GM19452 (cell line): ENCODE results near the gene RPL13A.
A peak's percentile ranks its signal among the peaks of the same experiment; 100 is the strongest.
"Not testable (repeated sequence)": the region's sequence is repeated elsewhere in the genome, so short reads cannot be mapped to it uniquely, and the experiment has no call there.

Experiments used
- ATAC-seq: cut with Tn5 transposase; IDR thresholded peaks from one replicate; pipeline ENCODE4 v1.9.1; 2021; ENCODE audit not compliant: unreplicated experiment

RPL13A gene

DNA sequence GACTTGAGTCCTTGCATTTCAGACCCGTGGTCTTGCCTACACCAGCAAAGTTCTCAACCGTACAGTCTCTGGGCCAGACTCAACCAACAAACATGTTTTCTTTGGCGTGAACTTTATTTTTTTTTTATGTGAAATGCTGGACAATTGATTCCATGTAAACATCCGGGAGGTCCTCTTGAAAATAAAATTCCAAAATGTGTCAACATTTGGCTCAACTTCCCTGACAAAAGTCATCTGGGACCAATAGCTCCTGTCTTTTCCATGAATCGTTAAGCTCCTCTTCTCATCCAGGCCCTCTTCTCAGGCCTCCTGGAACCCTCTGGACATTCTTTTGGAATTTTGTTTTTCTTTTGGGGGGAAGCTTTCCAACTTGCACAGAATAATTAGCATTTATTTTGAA, 31.6 kb upstream of the RPL13A start:
- no peak for ATAC-seq

DNA sequence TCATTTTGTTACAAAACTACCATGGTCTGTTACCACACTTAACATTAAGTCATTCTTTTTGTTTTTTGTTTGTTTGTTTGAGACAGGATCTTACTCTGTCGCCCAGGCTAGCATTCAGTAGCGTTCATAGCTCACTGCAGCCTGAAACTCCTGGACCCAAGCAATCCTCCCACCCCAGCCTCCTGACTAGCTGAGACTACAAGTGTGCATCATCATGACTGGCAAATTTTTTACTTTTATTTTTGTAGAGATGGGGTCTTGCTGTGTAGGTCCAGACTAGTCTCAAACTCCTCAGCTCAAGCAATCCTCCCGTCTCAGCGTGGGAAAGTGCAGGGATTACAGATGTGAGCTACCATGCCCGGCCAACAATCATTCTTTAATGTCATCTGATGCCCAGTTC, 31.1 kb upstream of the RPL13A start:
- ATAC-seq, result no peak

DNA sequence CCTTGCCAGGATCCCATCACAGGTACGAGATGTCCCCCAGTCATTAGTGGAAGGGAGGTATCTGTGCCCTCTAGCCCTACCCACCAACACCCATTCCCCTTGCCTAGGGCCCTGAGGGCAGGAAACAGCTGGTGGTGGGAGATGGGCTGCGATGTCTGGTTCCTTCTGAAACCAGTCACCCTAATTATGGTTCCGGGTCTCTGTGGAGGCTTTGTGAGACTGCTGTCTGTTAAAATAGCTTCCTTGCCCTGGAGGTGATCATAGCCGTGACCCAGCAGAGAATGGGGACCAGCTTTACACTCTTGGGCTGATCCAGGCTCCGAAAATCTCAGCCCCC, 28.9 kb upstream of the RPL13A start:
- ATAC-seq, result no peak

DNA sequence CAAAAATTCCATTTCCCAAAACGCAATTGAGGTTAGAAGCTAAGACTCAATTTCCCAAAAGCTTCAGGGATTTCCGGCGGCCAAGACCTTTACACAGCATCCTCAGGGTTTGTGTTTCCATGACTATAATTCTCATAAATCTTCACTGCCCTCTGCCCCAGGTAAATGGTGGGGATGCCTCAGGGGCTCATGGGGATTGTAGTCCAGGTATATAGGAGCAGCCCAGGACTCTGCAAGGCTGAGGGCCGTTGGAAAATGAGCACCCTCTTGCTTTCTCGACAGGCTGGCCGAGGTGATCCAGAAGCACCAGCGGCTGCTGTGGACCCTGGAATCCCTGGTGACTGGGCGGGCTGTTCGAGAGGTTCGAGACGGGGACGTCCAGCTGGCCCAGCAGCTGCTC, 28.0 kb upstream of the RPL13A start:
- ATAC-seq, result no peak

DNA sequence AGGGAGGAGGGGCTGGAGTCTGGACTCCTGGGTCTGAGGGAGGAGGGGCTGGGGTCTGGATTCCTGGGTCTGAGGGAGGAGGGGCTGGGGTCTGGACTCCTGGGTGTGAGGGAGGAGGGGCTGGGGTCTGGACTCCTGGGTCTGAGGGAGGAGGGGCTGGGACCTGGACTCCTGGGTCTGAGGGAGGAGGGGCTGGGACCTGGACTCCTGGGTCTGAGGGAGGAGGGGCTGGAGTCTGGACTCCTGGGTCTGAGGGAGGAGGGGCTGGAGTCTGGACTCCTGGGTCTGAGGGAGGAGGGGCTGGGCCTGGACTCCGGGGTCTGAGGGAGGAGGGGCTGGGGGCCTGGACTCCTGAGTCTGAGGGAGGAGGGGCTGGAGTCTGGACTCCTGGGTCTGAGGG, 26.3 kb upstream of the RPL13A start:
- ATAC-seq, result not testable (repeated sequence)

DNA sequence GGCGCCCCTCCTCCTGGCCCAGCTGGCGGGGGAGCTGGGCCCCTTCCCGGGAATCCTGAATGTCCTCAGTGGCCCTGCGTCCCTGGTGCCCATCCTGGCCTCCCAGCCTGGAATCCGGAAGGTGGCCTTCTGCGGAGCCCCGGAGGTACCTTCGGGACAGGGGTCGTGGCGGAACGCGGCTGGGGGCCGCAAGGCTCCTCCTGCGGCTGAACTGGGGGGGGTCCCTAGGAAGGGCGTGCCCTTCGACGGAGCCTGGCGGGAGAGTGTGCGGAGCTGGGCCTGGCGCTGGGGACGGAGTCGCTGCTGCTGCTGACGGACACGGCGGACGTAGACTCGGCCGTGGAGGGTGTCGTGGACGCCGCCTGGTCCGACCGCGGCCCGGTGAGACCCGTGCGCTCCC, 25.8 kb upstream of the RPL13A start:
- ATAC-seq, result no peak

DNA sequence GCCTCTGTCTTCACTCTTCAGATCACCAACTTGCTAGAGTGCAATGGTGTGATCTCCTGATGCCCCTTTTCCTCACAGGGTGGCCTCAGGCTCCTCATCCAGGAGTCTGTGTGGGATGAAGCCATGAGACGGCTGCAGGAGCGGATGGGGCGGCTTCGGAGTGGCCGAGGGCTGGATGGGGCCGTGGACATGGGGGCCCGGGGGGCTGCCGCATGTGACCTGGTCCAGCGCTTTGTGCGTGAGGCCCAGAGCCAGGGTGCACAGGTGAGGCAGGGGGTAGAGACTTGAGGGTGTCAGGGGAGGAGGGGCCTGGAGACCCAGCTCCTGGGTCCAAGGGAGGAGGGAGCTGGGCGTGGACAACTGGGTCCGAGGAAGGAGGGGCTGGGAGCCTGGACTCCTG, 24.9 kb upstream of the RPL13A start:
- ATAC-seq, result no peak

DNA sequence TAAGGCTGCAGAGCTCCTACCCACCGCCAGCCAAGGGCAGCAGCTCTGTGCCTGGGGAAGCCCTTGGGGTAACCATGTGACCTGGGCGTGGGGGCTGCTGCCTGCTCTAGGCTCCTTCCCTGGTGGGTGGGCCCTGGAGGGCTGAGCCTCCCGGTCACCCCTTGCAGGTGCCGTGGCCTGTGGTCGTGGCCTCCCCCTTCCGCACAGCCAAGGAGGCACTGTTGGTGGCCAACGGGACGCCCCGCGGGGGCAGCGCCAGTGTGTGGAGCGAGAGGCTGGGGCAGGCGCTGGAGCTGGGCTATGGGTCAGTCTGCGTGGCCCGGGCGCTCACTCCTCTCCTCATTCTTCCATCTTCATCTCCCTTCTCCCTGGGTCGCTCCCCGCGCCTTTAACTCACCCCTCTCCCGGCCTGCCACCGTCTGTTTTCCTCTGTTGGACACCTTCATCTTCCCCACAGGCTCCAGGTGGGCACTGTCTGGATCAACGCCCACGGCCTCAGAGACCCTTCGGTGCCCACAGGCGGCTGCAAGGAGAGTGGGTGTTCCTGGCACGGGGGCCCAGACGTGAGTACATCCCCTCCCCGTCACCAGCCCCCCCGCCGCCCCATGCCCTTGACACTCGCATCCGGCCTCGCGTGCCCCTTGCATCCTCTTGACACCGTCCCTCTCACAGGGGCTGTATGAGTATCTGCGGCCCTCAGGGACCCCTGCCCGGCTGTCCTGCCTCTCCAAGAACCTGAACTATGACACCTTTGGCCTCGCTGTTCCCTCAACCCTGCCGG, 23.3 kb upstream of the RPL13A start:
- ATAC-seq, result no peak

DNA sequence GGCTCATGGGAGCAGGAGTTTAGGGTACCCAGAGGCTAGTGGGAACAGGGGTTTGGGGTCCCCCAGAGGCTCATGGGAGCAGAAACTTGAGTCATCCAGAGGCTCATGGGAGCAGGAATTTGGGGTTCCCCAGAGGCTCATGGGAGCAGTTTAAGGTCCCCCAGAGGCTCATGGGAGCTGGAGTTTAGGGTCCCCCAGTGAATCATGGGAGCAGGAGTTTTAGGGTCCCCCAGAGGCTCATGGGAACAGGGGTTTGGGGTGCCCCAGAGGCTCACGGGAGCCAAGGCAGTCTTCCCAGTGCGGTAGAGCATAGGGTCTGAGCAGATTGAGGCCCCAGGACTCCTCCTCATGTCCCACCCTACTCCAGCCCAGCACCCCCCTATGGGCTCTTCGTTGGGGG, 22.0 kb upstream of the RPL13A start:
- ATAC-seq, result no peak

DNA sequence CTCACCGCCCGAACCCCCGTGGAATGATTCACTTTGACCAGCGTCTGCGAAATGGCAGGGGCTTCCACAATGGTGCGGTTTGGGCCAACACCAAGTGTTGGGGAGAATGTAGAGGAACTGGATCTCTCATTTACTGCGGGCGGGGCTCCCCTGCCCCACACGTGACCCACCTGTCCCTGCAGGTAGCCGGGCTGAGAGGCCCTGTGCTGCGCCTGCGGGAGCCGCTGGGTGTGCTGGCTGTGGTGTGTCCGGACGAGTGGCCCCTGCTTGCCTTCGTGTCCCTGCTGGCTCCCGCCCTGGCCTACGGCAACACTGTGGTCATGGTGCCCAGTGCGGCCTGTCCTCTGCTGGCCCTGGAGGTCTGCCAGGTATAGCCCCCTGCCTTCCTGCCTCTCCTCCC, 19.2 kb upstream of the RPL13A start:
- ATAC-seq, result no peak

DNA sequence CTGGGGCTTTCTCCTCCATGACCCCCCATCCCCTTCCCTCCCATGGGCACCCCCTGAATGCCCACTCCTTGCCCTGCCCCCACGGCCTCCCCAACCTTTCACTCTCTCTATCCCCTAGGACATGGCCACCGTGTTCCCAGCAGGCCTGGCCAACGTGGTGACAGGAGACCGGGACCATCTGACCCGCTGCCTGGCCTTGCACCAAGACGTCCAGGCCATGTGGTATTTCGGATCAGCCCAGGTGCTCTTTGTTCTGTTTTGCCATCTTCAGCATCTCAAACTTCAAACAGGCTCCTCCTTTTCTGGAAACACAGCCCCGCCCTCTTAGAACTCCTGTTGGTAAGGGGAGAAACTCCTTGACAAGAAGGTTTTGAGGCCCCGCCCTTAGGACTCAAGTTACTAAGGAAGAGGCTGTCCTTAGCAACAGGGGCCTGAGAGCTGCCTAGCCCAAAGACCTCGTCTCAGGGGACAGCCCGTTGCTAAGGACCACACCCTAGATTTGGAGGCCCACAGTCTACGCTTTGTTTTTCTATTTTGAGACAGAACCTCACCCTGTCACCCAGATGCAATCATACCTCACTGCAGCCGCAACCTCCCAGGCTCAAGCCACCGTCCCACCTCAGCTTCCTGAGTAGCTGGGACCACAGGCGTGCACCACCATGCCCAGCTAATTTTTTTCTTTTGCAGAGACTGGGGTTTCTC, 18.5 kb upstream of the RPL13A start:
- ATAC-seq, result no peak

DNA sequence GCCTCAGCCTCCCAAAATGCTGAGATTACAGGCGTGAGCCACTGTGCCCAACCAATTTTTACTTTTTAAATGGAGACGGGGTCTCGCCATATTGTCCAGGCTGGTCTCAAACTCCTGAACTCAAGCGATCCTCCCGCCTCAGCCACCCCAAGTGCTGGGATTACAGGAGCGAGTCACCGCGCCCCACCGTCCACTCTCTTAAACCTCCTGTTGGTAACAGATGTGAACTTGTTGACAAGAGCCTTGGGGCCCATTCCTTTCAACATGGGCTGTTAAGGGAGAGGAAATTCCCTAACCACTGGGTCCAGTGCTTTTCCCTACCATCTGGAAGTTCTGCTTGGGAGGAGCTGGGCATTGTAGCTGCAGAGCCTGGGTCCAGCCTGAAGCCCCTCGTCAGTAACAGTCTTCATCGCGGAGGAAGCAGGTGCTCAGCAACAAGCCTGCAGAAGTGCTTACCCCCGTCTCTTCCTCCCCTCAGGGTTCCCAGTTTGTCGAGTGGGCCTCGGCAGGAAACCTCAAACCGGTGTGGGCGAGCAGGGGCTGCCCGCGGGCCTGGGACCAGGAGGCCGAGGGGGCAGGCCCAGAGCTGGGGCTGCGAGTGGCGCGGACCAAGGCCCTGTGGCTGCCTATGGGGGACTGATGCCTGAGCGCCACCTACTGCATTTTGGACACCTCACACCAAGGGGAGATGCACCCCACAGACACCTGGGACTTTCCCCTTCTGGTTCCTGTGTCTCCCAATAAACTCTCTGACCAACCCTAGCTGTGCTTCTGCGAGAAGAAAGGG, 17.4 kb upstream of the RPL13A start:
- ATAC-seq, result no peak

DNA sequence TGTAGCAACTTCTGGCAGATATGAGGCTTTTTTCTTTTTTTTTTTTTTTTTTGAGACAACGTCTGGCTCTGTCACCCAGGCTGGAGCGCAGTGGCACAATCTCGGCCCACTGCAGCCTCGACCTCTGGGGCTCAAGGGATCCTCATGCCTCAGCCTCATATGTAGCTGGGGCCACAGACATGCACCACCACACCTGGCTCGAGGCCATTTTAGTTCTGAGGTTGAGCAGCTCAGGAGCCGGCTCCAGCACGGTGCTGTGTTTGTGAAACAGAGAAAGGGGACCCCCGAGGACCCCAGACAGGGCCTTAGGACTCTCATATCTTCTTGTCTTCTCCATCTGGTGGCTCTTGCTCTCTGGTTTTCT, 16.8 kb upstream of the RPL13A start:
- ATAC-seq, result no peak

DNA sequence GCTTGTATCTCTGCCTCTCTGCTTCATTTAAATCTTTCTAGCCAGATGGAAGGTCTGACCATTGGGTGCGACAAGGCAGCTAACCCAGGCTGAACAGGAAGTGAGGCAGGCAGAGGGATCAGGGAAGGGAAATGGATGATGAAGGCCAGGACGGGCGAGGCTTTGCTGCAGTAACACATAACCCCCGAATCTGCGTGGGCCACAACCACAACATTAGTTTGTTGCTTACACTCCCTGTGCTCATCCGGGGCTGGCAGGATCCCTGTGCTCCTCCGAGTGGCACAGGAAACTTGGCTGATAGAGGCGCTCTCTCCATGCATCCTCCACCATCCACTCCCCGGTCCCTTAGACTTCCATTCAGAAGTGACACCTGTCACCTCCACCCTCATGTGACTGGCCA, 14.5 kb upstream of the RPL13A start:
- ATAC-seq, result no peak

DNA sequence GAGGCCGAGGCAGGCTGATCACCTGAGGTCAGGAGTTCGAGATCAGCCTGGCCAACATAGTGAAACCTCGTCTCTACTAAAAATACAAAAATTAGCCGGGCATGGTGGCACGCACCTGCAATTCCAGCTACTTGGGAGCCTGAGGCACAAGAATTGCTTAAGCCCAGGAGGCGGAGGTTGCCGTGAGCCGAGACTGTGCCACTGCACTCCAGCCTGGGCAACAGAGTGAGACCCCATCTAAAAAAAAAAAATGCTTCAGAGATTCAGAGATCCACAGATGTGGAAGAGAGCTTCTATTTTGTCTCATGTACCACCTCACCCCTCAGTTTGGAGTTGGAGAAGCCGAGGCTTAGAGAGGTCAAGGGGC, 13.9 kb upstream of the RPL13A start:
- ATAC-seq, result not testable (repeated sequence)

DNA sequence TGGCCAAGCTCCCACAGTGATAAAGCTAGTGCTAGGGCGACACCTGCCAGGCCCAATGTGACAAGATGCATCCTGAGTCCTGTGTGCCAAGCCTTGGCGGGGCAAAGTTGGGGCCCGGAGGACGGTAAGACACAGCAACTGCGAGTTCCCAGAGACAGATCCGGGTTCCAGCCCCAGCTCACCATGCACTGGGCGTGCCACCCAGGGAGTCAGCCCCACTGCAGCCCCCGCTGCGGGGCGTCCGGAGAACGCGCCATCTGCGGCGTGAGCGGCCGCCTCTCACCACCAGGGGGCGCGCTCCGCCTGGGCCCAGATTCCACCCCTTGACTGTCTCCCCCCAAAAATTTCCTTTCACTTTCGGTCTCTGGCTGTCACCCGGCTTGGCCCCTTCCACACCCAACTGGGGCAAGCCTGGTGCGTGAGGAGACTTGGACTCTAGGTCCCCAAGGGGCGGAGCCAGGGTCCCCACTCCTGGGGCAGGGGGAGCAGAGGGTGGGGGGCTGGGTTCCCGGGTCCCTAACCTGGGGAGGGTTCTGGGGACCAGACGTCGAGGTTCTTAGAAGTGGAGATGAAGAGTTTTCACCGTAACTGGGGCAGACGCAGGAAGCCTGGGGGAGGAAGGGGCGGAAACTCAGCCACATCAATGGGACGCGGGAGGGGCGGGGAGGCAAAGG, 13.4 kb upstream of the RPL13A start, which contains the start of gene FLT3LG:
Gene FLT3LG (plus strand): TSS at position 348 of the 674 bp plus-strand sequence. CDS start 425 bp downstream, outside the sequence.
- ATAC-seq, result peak; percentile 52

DNA sequence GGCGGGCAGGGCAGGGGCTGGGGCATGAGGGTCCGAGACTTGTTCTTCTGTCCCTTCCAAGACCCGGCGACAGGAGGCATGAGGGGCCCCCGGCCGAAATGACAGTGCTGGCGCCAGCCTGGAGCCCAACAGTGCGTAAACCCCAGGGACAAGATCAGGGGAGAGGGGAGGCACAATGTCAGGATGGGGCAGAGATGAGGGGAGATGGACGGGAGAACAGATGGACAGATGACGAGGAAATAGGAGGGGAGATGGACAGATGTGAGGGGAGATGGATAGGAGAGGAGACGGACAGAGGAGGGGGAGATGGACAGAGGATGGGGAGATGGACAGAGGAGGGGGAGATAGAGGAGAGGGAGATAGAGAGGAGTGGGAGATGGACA, 12.9 kb upstream of the RPL13A start:
- no peak for ATAC-seq

DNA sequence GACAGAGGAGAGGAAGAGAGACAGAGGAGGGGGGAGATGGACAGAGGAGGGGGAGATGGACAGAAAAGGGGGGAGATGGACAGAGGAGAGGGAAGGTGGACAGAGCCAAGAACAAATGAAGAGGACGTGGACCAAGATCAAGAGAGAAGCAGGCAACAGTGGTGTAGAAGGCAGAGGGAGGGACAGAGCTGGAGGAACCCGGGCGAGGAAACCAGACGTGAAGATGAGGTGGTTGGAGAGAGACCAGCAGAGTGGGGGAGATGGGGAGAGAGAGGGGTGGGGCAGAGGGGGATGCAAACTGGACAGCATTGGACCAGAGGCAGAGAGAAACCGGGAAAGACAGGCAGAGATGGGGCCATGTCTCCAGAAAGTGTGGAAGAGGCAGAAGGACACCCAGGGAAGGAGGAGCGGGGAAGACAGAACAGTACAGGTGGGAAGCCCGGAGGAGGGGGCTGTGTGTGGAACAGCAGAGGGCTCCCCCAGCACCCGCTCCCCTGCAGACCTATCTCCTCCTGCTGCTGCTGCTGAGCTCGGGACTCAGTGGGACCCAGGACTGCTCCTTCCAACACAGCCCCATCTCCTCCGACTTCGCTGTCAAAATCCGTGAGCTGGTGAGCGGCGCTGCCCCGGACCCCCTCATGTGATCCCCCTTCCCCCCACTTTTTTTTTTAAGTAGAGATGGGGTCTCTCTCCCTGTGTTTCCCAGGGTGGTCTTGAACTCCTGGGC, 12.1 kb upstream of the RPL13A start:
- no peak for ATAC-seq

DNA sequence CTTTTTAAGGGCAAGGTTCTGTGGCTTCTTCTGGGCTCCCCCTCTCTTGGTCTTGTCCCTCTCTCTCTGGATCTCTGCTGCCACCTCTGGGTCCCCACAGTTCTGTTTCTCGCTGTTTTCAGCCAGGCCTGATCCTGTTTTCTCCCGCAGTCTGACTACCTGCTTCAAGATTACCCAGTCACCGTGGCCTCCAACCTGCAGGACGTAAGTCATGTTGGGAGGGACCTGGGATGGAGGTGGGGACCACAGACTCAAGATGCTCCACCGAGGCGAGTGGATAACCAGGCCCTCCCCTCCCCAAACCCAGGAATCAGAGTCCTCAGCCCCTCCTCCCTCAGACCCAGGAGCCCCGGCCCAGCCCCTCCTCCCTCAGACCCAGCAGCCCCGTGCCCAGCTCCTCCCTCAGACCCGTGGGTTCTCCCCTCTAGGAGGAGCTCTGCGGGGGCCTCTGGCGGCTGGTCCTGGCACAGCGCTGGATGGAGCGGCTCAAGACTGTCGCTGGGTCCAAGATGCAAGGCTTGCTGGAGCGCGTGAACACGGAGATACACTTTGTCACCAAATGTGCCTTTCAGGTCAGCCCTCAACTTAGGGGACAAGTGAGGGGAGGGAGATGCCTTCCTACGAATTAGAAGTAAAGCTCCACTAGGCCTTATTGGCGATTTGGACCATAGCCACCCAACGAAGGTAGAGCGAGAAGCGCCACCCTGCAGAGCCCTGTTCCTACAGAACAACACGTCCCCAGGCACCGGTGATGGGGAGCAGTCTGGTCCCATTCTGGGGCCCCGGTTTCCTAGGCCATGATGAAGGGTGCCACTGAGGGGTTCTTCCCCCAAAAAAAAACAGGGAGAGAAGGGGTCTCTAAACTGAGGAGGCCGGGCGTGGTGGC, 11.2 kb upstream of the RPL13A start:
- ATAC-seq, result no peak
